Measurements from ENCODE around the gene MYLK4.

DNA sequence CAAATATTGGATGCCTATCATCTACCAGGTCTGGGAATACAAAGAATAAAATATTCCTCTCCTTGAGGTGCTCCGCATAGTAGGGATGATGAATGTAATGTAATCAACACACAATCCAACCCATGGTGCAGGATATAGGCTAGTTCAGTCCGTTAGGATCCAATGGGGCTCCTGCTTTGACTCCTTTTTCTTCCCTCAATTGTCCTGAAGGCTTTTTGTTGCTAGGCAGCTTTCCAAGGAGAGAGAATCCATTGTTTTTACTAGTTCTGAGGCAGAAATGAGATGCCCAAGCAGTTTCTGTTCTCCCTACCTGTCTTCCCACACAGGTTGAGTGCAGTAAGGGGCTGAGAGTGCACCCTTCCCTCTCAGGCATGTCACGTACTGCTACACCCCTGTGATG lies 26.5 kb upstream of the MYLK4 start:
- TF ChIP-seq EZH2 (IDR thresholded peaks at IDR 0.05; ENCODE audit: insufficient read depth, poor library complexity, severe bottlenecking) = no peak
- no peak for TF ChIP-seq EZH2phosphoT487 (IDR thresholded peaks at IDR 0.05; ENCODE audit: insufficient read depth, low read depth)

Data from GM23248 (cell line).